PFSK-1 (cell line): ENCODE results near the gene GPR180.

ENCODE experiments used
- FOXP2 ChIP-seq: optimal IDR thresholded peaks from 2 replicates; pipeline ENCODE3; 2011; ENCODE audit warnings: borderline replicate concordance, control low read depth, inconsistent platforms; ENCODE audit not compliant: insufficient read depth; ENCODE audit errors: extremely low read length, extremely low read depth
- POLR2AphosphoS5 ChIP-seq: IDR thresholded peaks from 2 replicates; pipeline ENCODE4 v1.6.1; 2012; ENCODE audit warnings: low read depth, mild to moderate bottlenecking, control low read depth, low read length, moderate library complexity
- REST ChIP-seq, 2 experiments: IDR thresholded peaks; 2 replicates each; pipeline versions ENCODE4 v1.6.1 to v1.8.0; 2011 to 2012; ENCODE audit warnings: low read depth in 2 of 2, low read length in 2 of 2, control low read depth in 1 of 2, inconsistent platforms in 1 of 2, mild to moderate bottlenecking in 1 of 2, moderate library complexity in 1 of 2; ENCODE audit not compliant: insufficient read depth in 1 of 2
- SIN3A ChIP-seq: IDR thresholded peaks from 2 replicates; pipeline ENCODE4 v1.6.1; 2012; ENCODE audit warnings: mild to moderate bottlenecking, low read length, moderate library complexity, borderline replicate concordance; ENCODE audit not compliant: insufficient read depth
- TAF1 ChIP-seq: IDR thresholded peaks from 2 replicates; pipeline ENCODE4 v1.6.1; 2012; ENCODE audit warnings: low read length, control low read depth, borderline replicate concordance; ENCODE audit not compliant: insufficient read depth

The GPR180 gene

GRCh38 chr13:94682229-94682628 is 80.6 kb downstream of the GPR180 start:
- no peak for TF ChIP-seq REST (IDR thresholded peaks at IDR 0.05; ENCODE audit: insufficient read depth in 1 of 2, low read depth in 2 of 2, low read length in 2 of 2)

- no peak for TF ChIP-seq SIN3A
- no peak for TF ChIP-seq FOXP2
- no peak for TF ChIP-seq REST (IDR thresholded peaks at IDR 0.05; ENCODE audit: insufficient read depth in 1 of 2, low read depth in 2 of 2, low read length in 2 of 2)
- no peak for TF ChIP-seq POLR2AphosphoS5
- no peak for TF ChIP-seq TAF1
Observed at GRCh38 chr13:94683409-94683808, 81.8 kb downstream of the GPR180 start.
